ENCODE data around the gene ATP9A.

GRCh38 chr20:51745804-51746203 lies 22.4 kb downstream of the ATP9A start:
- TF ChIP-seq CTCF (IDR thresholded peaks at IDR 0.05) (no peak), POLR2A (IDR thresholded peaks at IDR 0.05) (no peak)

Data from body of pancreas (tissue), 4 donors.